Mononuclear cell (primary cell): ENCODE data around the gene SLC16A11. TPM values are rescaled to one million over a fixed set of nuclear protein-coding genes. Genes with fewer than 3 reads are reported as not detected.

ENCODE experiments used
- H3K27me3 ChIP-seq: 2 replicates; pipeline ENCODE4 v1.6.0; 2011; ENCODE audit warnings: low read length, control low read depth; ENCODE audit not compliant: insufficient read depth
- H3K4me1 ChIP-seq: 2 replicates; pipeline ENCODE4 v1.5.1; 2011; ENCODE audit warnings: mild to moderate bottlenecking, low read length, control low read depth; ENCODE audit not compliant: insufficient read depth
- H3K4me3 ChIP-seq: 2 replicates; pipeline ENCODE4 v1.5.1; 2011; ENCODE audit warnings: mild to moderate bottlenecking, low read length, moderate library complexity
- H3K9me3 ChIP-seq: 2 replicates; pipeline ENCODE4 v1.5.1; 2011; ENCODE audit warnings: low read depth, mild to moderate bottlenecking, control low read depth, low read length
- total RNA-seq: library from RNA; depleted of rRNA; stranded (reverse); fragments of >200 nt; gene quantifications from one replicate; pipeline ENCODE4 v1.2.3, GENCODE V29; 2012

SLC16A11 gene
- total RNA-seq, 1 donor: 0.63 TPM

DNA sequence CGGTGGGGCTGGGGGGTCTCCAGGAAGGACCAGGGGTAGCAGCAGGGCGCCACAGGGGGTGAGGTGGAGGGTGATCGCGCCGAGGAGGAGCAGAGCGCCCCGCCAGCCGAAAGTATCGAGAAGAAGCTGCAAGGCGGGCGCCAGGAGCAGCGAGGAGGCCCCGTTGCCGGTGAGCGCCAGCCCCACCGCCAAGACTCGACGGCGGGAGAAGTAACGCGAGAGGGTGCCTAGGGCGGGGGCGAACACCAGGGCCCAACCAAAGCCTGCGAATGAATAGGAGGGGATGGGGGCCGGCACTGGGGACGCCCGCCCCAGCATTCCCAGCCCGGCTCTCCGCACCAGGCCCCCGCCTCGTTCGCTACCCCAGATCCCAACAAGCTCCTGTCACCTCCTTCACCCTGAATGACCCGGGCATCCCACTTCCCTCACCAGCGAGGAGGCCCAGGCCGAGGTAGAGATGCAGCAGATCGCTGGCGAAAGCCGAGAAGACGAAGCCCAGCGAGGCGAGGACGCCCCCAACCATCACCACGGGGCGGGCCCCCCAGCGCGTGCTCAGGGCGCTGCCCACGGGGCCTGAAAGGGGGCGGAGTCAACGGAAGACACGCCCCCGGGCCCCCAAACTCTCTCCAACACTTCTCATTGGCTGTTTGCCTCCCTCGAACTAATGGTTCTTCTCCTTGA, 1.3 kb downstream of the SLC16A11 start:
- Histone ChIP-seq H3K4me3 (peak overlapping the region; percentile 30), H3K27me3 (peaks cover 38% of the 10 kb centered on the region), H3K4me1 (peaks cover 47% of the 10 kb centered on the region), H3K9me3 (no peaks in the 10 kb centered on the region)

- no peaks in the 10 kb centered on the region for H3K9me3 ChIP-seq
- H3K27me3 ChIP-seq: peaks cover 38% of the 10 kb centered on the region
- no peak overlapping the region for H3K4me3 ChIP-seq
- H3K4me1 ChIP-seq: peaks cover 43% of the 10 kb centered on the region
Measured at GRCh38 chr17:7041607-7042500, 2.0 kb downstream of the SLC16A11 start.

DNA sequence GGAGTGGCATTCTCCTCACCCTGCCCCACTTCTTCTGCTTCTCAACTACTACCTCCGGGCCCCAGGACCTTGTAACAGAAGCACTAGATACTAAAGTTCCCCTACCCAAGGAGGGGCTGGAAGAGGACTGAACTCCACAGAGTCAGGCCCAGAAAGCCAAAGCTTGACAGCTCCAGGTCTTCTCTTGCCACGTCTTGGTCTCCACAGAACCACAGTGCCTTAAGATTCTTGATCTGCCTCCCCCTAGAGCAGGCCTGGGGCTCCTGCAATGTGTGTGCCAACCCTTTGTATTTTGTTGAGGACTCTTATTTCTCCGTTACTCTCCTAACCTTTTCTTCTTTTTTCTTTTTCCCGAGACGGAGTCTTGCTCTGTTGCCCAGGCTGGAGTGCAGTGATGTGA, 4.1 kb downstream of the SLC16A11 start:
- Histone ChIP-seq H3K27me3 (peaks cover 31% of the 10 kb centered on the region), H3K4me3 (no peak overlapping the region), H3K4me1 (peaks cover 48% of the 10 kb centered on the region), H3K9me3 (no peaks in the 10 kb centered on the region)

DNA sequence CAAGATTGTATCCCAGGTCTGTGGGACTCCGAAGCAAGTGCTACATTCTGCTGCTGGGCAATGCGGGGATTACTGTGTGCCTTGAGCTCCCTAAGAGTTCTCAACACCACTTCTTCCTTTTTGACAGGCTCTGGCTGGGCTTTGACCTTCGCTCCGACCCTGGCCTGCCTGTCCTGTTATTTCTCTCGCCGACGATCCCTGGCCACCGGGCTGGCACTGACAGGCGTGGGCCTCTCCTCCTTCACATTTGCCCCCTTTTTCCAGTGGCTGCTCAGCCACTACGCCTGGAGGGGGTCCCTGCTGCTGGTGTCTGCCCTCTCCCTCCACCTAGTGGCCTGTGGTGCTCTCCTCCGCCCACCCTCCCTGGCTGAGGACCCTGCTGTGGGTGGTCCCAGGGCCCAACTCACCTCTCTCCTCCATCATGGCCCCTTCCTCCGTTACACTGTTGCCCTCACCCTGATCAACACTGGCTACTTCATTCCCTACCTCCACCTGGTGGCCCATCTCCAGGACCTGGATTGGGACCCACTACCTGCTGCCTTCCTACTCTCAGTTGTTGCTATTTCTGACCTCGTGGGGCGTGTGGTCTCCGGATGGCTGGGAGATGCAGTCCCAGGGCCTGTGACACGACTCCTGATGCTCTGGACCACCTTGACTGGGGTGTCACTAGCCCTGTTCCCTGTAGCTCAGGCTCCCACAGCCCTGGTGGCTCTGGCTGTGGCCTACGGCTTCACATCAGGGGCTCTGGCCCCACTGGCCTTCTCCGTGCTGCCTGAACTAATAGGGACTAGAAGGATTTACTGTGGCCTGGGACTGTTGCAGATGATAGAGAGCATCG, 5.6 kb downstream of the SLC16A11 start:
- Histone ChIP-seq H3K27me3 (peaks cover 16% of the 10 kb centered on the region), H3K4me3 (no peak overlapping the region), H3K9me3 (no peaks in the 10 kb centered on the region), H3K4me1 (peaks cover 52% of the 10 kb centered on the region)

- Histone ChIP-seq H3K9me3 (no peaks in the 10 kb centered on the region), H3K4me1 (peaks cover 34% of the 10 kb centered on the region), H3K4me3 (peak within 1 kb of the TSS; percentile 78), H3K27me3 (no peaks in the 10 kb centered on the region)
Measured at GRCh38 chr17:7035591-7036368, 8.1 kb downstream of the SLC16A11 start, which contains the start of gene SLC16A13. Gene SLC16A13, plus strand, starts transcription at chr17:7036015. Its CDS starts 368 bp downstream, at chr17:7036383.

DNA sequence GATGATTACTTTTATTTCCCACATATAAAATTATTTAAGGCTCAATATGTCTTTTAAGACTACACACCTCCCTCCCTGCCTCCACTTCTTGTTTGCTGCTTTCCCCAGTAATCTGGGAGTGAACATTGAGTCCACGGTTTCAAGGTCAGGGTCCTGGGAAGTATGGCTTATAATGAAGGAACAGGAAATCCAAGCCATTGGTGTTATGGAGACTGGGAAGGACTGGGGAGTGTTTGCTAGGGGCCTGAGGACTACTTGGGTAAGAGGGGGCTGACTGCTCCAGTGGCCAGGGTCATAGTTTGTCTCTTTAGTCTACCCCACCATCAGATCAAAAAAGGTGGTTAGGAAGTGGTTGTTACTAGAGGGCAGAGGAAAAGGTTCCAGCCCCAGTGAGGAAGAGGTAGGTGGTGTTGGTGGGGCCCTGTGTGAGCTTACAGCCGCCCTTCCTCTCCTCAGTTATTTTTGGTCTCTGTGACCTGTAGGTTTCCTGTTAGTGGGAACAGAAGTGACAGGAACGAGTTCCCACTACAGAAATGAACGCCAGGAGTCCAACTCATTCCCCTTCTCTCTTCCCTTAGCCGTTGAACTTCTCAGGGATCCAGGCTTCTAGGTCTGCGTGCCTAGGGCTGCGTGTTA, 8.8 kb downstream of the SLC16A11 start:
- H3K9me3 ChIP-seq: no peaks in the 10 kb centered on the region

DNA sequence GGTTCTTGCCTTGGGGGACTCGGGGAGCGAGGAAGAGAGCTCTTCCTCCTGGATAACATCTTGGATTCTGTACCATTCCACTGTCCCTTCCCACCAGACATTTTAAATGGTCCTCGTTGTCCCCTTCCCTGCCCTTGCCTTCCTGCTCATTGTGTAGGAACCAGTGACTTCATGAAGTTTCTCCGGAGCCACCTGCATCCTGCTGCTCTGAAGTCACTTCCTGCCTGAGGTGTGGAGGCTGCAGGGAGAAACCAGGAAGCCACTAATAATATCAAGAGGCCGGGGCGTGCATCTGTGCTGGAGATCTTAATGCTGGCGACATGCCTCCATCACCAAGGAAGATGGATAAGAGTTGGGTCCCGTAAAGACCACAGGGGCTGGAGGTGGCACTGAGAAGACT, 14.2 kb downstream of the SLC16A11 start:
- Histone ChIP-seq H3K9me3 (no peaks in the 10 kb centered on the region), H3K4me3 (no peak overlapping the region), H3K27me3 (no peaks in the 10 kb centered on the region), H3K4me1 (peaks cover 31% of the 10 kb centered on the region)

More for the DNA sequence above, 8.8 kb downstream of the SLC16A11 start:
- H3K27me3 ChIP-seq: no peaks in the 10 kb centered on the region
- peaks cover 39% of the 10 kb centered on the region for H3K4me1 ChIP-seq
- H3K4me3 ChIP-seq: peak overlapping the region; percentile 78

GRCh38 chr17:7029096-7029495, 14.8 kb downstream of the SLC16A11 start:
- Histone ChIP-seq H3K4me1 (peaks cover 26% of the 10 kb centered on the region), H3K9me3 (no peaks in the 10 kb centered on the region), H3K27me3 (no peaks in the 10 kb centered on the region), H3K4me3 (no peak overlapping the region)

- Histone ChIP-seq H3K27me3 (peaks cover 6% of the 10 kb centered on the region), H3K4me1 (peaks cover 37% of the 10 kb centered on the region), H3K4me3 (no peak overlapping the region), H3K9me3 (no peaks in the 10 kb centered on the region)
Measured at GRCh38 chr17:7027335-7027734, 16.6 kb downstream of the SLC16A11 start.

DNA sequence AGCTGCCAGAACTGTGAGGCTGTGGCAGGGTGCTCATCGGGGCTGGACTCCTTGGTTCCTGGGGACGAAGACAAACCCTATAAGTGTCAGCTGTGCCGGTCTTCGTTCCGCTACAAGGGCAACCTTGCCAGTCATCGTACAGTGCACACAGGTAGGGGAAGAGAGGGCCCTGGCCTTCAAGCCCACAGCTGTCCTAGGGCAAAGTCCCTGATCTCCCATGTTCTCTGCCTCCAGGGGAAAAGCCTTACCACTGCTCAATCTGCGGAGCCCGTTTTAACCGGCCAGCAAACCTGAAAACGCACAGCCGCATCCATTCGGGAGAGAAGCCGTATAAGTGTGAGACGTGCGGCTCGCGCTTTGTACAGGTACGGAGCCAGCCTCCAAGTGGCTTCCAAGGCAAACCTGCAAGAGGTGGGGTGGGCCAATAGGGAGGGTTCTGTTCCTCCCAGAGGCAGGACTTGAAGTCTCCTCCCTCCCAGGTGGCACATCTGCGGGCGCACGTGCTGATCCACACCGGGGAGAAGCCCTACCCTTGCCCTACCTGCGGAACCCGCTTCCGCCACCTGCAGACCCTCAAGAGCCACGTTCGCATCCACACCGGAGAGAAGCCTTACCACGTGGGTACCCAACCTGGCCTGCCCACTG, 17.3 kb downstream of the SLC16A11 start:
- Histone ChIP-seq H3K27me3 (peaks cover 6% of the 10 kb centered on the region), H3K9me3 (no peaks in the 10 kb centered on the region), H3K4me3 (no peak overlapping the region), H3K4me1 (peaks cover 44% of the 10 kb centered on the region)

- H3K9me3 ChIP-seq: no peaks in the 10 kb centered on the region
- peaks cover 6% of the 10 kb centered on the region for H3K27me3 ChIP-seq
- H3K4me3 ChIP-seq: no peak overlapping the region
- peaks cover 47% of the 10 kb centered on the region for H3K4me1 ChIP-seq
Measured at GRCh38 chr17:7025245-7025644, 18.6 kb downstream of the SLC16A11 start.

- no peaks in the 10 kb centered on the region for H3K9me3 ChIP-seq
- H3K27me3 ChIP-seq: peaks cover 6% of the 10 kb centered on the region
- H3K4me1 ChIP-seq: peaks cover 39% of the 10 kb centered on the region
- H3K4me3 ChIP-seq: no peak overlapping the region
Measured at GRCh38 chr17:7024402-7024785, 19.5 kb downstream of the SLC16A11 start.

GRCh38 chr17:7023576-7024401, 20.1 kb downstream of the SLC16A11 start:
- no peaks in the 10 kb centered on the region for H3K9me3 ChIP-seq
- peaks cover 6% of the 10 kb centered on the region for H3K27me3 ChIP-seq
- peak overlapping the region; percentile 12 for H3K4me3 ChIP-seq
- peaks cover 33% of the 10 kb centered on the region for H3K4me1 ChIP-seq
